NB4 (cell line): ENCODE results near the gene CSF1R.
"Not testable (repeated sequence)": the region's sequence is repeated elsewhere in the genome, so short reads cannot be mapped to it uniquely, and the experiment has no call there.

Source experiments
- DNase-seq: peaks from one replicate; pipeline ENCODE4 v3.0.0; 2010; ENCODE audit warnings: low read depth
- H3K4me3 ChIP-seq: one replicate; pipeline ENCODE4 v1.5.1; 2011; ENCODE audit warnings: mild to moderate bottlenecking, low read depth, low read length, moderate library complexity
- MYC ChIP-seq: IDR thresholded peaks from 2 replicates; pipeline ENCODE4 v1.6.1; 2011; ENCODE audit warnings: low read depth, low read length
- POLR2A ChIP-seq: IDR thresholded peaks from 2 replicates; pipeline ENCODE4 v1.6.1; 2011; ENCODE audit warnings: mild to moderate bottlenecking; ENCODE audit not compliant: insufficient read length; ENCODE audit errors: extremely low read depth
- TF ChIP-seq, protein P1 (sequence below): IDR thresholded peaks from one replicate; pipeline ENCODE4 v1.5.1; 2012; ENCODE audit warnings: low read depth, low read length
- TF ChIP-seq, protein P2 (sequence below): IDR thresholded peaks from 2 replicates; pipeline ENCODE4 v1.6.1; 2011; ENCODE audit warnings: low read depth, low read length

Gene CSF1R

DNA sequence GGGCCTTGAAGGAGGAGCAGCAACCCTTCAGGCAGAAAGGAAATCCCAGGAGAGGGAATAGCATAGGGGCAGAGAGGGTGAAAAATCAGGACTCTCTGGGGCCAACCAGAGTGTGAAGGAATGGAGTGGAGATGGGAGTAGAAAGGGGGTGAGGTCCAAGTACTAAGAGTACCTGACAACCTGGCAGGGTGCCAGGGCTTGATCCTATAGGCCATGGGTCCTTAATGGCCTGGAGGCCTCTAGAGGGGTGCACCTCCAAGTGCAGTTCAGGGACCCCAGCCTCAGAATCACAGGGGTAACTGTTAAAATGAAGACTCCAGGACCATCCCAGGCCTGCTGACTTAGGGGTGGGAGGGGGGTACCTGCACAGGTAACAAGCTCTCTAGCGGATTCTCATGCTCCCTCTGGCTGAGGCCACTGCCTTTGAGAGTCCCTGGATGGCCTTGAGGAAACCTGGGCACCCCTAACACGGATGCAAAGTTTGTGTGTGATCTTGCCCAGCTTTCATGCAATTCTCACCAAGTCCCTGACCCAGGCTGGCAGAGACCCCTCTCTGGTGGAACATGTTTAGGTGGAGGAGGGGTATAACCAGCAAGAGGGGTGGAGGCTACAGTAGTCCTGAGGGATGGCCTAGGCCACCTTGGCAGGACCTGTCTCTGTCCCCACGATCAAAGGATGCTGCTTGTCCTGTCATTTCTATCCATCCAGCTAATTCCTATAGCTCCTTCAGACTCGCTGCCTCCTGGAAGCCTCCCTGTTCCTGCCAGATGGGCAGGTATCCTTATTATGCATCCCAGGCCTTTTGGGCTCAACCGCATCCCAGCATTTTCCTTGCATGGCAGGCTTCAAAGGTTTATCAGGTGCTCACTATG is 17.6 kb upstream of the CSF1R start:
- TF ChIP-seq MYC (no peak), POLR2A (no peak)
- TF ChIP-seq, protein P1, sequence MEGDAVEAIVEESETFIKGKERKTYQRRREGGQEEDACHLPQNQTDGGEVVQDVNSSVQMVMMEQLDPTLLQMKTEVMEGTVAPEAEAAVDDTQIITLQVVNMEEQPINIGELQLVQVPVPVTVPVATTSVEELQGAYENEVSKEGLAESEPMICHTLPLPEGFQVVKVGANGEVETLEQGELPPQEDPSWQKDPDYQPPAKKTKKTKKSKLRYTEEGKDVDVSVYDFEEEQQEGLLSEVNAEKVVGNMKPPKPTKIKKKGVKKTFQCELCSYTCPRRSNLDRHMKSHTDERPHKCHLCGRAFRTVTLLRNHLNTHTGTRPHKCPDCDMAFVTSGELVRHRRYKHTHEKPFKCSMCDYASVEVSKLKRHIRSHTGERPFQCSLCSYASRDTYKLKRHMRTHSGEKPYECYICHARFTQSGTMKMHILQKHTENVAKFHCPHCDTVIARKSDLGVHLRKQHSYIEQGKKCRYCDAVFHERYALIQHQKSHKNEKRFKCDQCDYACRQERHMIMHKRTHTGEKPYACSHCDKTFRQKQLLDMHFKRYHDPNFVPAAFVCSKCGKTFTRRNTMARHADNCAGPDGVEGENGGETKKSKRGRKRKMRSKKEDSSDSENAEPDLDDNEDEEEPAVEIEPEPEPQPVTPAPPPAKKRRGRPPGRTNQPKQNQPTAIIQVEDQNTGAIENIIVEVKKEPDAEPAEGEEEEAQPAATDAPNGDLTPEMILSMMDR = no peak
- TF ChIP-seq, protein P2, sequence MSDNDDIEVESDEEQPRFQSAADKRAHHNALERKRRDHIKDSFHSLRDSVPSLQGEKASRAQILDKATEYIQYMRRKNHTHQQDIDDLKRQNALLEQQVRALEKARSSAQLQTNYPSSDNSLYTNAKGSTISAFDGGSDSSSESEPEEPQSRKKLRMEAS = no peak
- no peak overlapping the region for H3K4me3 ChIP-seq
- DNase-seq = no peak

DNA sequence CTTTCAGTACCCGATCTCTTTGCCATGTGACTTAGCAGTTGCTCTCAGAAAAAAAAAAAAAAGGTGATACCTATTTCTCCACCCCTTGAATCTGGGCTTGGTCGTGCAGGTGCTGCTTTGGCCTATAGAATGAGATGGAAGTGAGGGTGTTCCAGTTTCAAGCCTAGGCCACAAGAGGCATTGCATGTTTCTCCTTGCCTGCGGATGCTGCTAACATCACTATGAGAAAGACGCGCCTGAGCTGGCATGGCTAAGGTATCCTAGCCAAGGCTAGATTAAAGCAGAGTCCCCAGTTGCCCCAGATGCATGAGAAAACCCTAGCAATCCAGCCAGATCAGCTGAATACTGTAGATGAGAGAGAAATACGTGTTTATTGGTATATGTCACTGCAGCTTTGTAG is 14.7 kb upstream of the CSF1R start:
- TF ChIP-seq MYC (no peak), POLR2A (no peak)
- TF ChIP-seq, protein P2 = no peak
- TF ChIP-seq, protein P1 = no peak
- no peak for DNase-seq

DNA sequence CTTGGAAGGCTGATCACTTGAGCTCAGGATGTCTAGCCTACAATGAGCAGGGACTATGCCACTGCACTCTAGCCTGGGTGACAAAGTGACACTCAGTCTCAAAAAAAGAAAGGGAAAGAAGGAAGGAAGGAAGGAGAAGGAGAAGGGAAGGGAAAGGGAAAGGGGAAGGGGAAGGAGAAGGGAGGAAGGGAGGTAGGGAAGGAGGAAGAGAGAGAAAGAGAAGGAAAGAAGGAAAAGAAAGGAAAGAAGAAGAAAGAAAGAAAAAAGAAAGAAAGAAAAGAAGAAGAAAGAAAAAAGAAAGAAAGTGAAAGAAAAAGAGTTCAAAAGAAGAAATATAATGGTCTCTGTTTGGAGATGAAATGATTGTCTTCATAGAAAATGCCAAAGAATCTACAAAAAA is 10.8 kb upstream of the CSF1R start:
- TF ChIP-seq, protein P2 = no peak
- TF ChIP-seq POLR2A (no peak), MYC (no peak)
- TF ChIP-seq, protein P1 = no peak
- H3K4me3 ChIP-seq = no peak overlapping the region
- DNase-seq = no peak

More for the DNA sequence above, 14.7 kb upstream of the CSF1R start:
- no peak overlapping the region for H3K4me3 ChIP-seq

DNA sequence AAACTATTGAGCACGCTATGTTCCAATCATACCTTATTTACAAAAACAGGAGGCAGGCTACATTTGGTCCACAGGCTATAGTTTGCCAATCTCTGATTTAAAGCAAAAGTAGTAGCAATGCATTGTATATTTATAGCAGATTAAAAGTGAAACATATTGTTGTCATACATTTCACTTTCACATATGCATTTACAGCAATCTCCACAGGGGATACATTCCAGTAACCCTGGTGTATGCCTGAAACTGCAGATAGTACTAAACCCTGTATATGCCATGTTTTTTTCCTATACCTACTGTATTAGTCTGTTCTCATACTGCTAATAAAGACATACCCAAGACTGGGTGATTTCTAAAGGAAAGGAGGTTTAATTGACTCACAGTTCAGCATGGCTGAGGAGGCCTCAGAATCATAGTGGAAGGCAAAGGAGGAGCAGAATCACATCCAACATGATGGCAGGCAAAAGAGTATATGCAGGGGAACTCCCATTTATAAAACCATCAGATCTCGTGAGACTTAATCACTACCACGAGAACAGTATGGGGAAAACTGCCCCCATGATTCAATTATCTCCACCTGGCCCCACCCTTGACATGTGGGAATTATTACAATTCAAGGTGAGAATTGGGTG is 5.9 kb upstream of the CSF1R start:
- no peak overlapping the region for H3K4me3 ChIP-seq
- DNase-seq = no peak
- no peak for TF ChIP-seq MYC
- no peak for TF ChIP-seq POLR2A
- TF ChIP-seq, protein P2 = no peak
- TF ChIP-seq, protein P1 = no peak

DNA sequence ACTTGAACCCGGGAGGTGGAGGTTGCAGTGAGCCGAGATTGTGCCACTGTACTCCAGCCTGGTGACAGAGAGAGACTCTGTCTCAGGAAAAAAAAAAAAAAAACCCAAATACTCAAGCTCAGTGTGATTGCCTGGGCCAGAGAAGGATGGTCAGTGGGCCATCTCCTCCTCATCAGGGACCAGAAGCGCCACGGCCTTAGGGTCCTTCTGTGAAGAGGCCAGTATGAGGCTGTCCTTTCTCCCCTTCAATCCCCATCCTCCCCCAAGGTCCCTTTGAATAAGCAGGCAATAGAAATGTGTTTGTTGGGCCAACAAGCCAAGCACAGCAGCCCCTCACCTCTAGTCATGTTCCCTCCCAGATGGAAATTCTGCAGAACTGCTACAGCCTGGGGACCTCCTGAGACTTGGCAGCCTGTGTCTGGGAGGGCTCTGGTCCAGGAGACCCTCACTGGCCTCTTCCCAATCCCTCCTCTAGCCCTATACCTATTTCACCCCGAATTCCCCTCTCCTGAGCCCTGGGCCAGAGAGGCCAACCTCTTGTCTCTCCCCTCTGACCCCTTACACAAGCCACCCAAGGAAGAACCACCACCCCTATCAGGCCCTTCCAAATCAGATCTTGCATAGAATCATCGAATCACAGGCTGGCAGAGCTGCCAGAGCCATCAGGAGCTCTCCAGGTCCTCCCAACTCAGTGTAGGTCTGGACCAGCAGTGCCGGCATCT is 1.0 kb downstream of the CSF1R start:
- no peak for DNase-seq
- H3K4me3 ChIP-seq = peak overlapping the region; percentile 48
- no peak for TF ChIP-seq MYC
- TF ChIP-seq, protein P2 = no peak
- TF ChIP-seq POLR2A = no peak
- TF ChIP-seq, protein P1 = no peak

DNA sequence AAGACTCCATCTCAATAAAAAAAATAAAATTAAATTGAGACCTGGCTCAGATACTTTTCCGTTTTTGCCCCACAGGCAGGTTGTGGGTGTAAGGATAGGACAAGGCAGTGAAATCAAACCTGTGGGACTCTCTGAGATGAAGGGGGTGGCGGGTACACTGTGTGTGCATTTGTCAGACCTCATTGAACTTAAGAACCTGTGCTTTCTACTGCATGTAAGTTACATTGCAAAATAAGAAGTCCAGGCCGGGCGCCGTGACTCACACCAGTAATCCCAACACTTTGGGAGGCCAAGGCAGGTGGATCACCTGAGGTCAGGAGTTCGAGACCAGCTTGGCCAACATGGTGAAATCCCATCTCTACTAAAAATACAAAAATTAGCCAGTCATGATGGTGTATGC is 1.6 kb downstream of the CSF1R start:
- not testable (repeated sequence) for DNase-seq, H3K4me3 ChIP-seq
